ENCODE measurements around the gene MYH7. TPM values are rescaled to one million over a fixed set of nuclear protein-coding genes. Genes with fewer than 3 reads are reported as not detected.
A peak's percentile ranks its signal among the peaks of the same experiment; 100 is the strongest.

MYH7 gene
- total RNA-seq, 1 donor from 2014 or later: 14,853 TPM

GRCh38 chr14:23406725-23407355 lies 28.6 kb downstream of the MYH7 start:
- peak overlapping the region; percentile 91 for H3K27ac ChIP-seq (replicated peaks)
- intact Hi-C loops (cut with micrococcal nuclease): no loop called here
- H3K27me3 ChIP-seq (ENCODE audit: low read depth): peaks cover 11% of the 10 kb centered on the region
- no peaks in the 10 kb centered on the region for H3K9me3 ChIP-seq (replicated peaks)
- peak; percentile 13 for DNase-seq
- H3K4me3 ChIP-seq: peak overlapping the region; percentile 65
- peaks cover 43% of the 10 kb centered on the region for H3K36me3 ChIP-seq
- H3K4me1 ChIP-seq: peaks cover 44% of the 10 kb centered on the region
- no peak for TF ChIP-seq CTCF (IDR thresholded peaks at IDR 0.05; ENCODE audit: borderline replicate concordance)

- H3K9me3 ChIP-seq (replicated peaks): no peaks in the 10 kb centered on the region
- peaks cover 50% of the 10 kb centered on the region for H3K4me1 ChIP-seq
- peaks cover 49% of the 10 kb centered on the region for H3K36me3 ChIP-seq
- intact Hi-C loops (cut with micrococcal nuclease): no loop called here
- H3K4me3 ChIP-seq: peak overlapping the region; percentile 65
- H3K27me3 ChIP-seq (ENCODE audit: low read depth): peaks cover 11% of the 10 kb centered on the region
- TF ChIP-seq CTCF (IDR thresholded peaks at IDR 0.05; ENCODE audit: borderline replicate concordance): no peak
- H3K27ac ChIP-seq (replicated peaks): peak overlapping the region; percentile 91
- DNase-seq: peak; percentile 14
These were observed 29.2 kb downstream of the MYH7 start for GRCh38 chr14:23406244-23406643.

GRCh38 chr14:23405516-23406025 lies 29.9 kb downstream of the MYH7 start:
- peak overlapping the region; percentile 91 for H3K27ac ChIP-seq (replicated peaks)

GRCh38 chr14:23405096-23405495 lies 30.4 kb downstream of the MYH7 start:
- peaks cover 55% of the 10 kb centered on the region for H3K36me3 ChIP-seq
- H3K4me1 ChIP-seq: peaks cover 58% of the 10 kb centered on the region
- H3K9me3 ChIP-seq (replicated peaks): no peaks in the 10 kb centered on the region
- intact Hi-C loops (cut with micrococcal nuclease): no loop called here
- DNase-seq: peak; percentile 21
- peak overlapping the region; percentile 91 for H3K27ac ChIP-seq (replicated peaks)
- H3K4me3 ChIP-seq: peak overlapping the region; percentile 65
- peaks cover 11% of the 10 kb centered on the region for H3K27me3 ChIP-seq (ENCODE audit: low read depth)
- no peak for TF ChIP-seq CTCF (IDR thresholded peaks at IDR 0.05; ENCODE audit: borderline replicate concordance)

More at GRCh38 chr14:23405516-23406025, 29.9 kb downstream of the MYH7 start:
- no peak for TF ChIP-seq CTCF (IDR thresholded peaks at IDR 0.05; ENCODE audit: borderline replicate concordance)
- Histone ChIP-seq H3K36me3 (peaks cover 51% of the 10 kb centered on the region), H3K4me3 (peak overlapping the region; percentile 65), H3K9me3 (replicated peaks) (no peaks in the 10 kb centered on the region), H3K4me1 (peaks cover 57% of the 10 kb centered on the region), H3K27me3 (ENCODE audit: low read depth) (peaks cover 11% of the 10 kb centered on the region)
- intact Hi-C loops (cut with micrococcal nuclease): no loop called here
- DNase-seq: no peak

GRCh38 chr14:23404331-23404900 lies 31.0 kb downstream of the MYH7 start:
- peak; percentile 17 for DNase-seq
- Histone ChIP-seq H3K27ac (replicated peaks) (peak overlapping the region; percentile 91), H3K36me3 (peaks cover 62% of the 10 kb centered on the region), H3K9me3 (replicated peaks) (no peaks in the 10 kb centered on the region), H3K27me3 (ENCODE audit: low read depth) (peaks cover 11% of the 10 kb centered on the region), H3K4me3 (peak overlapping the region; percentile 65), H3K4me1 (peaks cover 62% of the 10 kb centered on the region)
- intact Hi-C loops (cut with micrococcal nuclease): no loop called here
- no peak for TF ChIP-seq CTCF (IDR thresholded peaks at IDR 0.05; ENCODE audit: borderline replicate concordance)
